Activated naive CD8-positive, alpha-beta T cell treated with anti-CD3 and anti-CD28 coated beads, Interleukin-2, amount 50 U/mL, for 24 hours (primary cell): ENCODE results near the gene DUSP12.

ENCODE experiments used
- ATAC-seq: fragments of 150-1000 bp; cut with Tn5 transposase; one replicate; pipeline ENCODE4 v1.10.0; 2021
- DNase-seq: peaks from one replicate; pipeline ENCODE4 v3.0.0; 2021
- H3K27ac Mint-ChIP-seq: one replicate; pipeline ENCODE4 v1.8.0; 2021; ENCODE audit warnings: mild to moderate bottlenecking, mixed read lengths
- H3K27me3 Mint-ChIP-seq: one replicate; pipeline ENCODE4 v1.8.0; 2021; ENCODE audit warnings: mixed read lengths
- H3K36me3 Mint-ChIP-seq: one replicate; pipeline ENCODE4 v1.8.0; 2021; ENCODE audit warnings: low read depth, mixed read lengths
- H3K4me1 Mint-ChIP-seq: one replicate; pipeline ENCODE4 v1.8.0; 2021; ENCODE audit warnings: mixed read lengths
- H3K4me3 Mint-ChIP-seq: one replicate; pipeline ENCODE4 v1.8.0; 2021; ENCODE audit warnings: mild to moderate bottlenecking, moderate library complexity, mixed read lengths
- H3K9me3 Mint-ChIP-seq: one replicate; pipeline ENCODE4 v1.8.0; 2021; ENCODE audit warnings: mixed read lengths

The DUSP12 gene

GRCh38 chr1:161801955-161802354, 52.4 kb downstream of the DUSP12 start:
- H3K4me3 Mint-ChIP-seq, result no peak overlapping the region
- no peaks in the 10 kb centered on the region for H3K9me3 Mint-ChIP-seq
- peak; percentile 52 for ATAC-seq
- no peak for DNase-seq
- H3K27me3 Mint-ChIP-seq, result no peaks in the 10 kb centered on the region
- H3K36me3 Mint-ChIP-seq, result peaks cover 44% of the 10 kb centered on the region
- H3K4me1 Mint-ChIP-seq, result peaks cover 13% of the 10 kb centered on the region
- H3K27ac Mint-ChIP-seq, result peak overlapping the region; percentile 13

GRCh38 chr1:161803181-161803580, 53.6 kb downstream of the DUSP12 start:
- ATAC-seq (no peak), DNase-seq (no peak)
- peaks cover 15% of the 10 kb centered on the region for H3K4me1 Mint-ChIP-seq
- no peak overlapping the region for H3K27ac Mint-ChIP-seq
- H3K4me3 Mint-ChIP-seq, result no peak overlapping the region
- no peaks in the 10 kb centered on the region for H3K9me3 Mint-ChIP-seq
- no peaks in the 10 kb centered on the region for H3K27me3 Mint-ChIP-seq
- peaks cover 40% of the 10 kb centered on the region for H3K36me3 Mint-ChIP-seq

GRCh38 chr1:161805399-161806197, 56.0 kb downstream of the DUSP12 start:
- ATAC-seq, result no peak
- Mint-ChIP-seq H3K4me1 (peaks cover 15% of the 10 kb centered on the region), H3K27ac (peak overlapping the region; percentile 6), H3K4me3 (no peak overlapping the region), H3K36me3 (peaks cover 45% of the 10 kb centered on the region), H3K27me3 (no peaks in the 10 kb centered on the region), H3K9me3 (peaks cover 10% of the 10 kb centered on the region)
- no peak for DNase-seq
